Skeletal muscle cell (primary cell): ENCODE data around the gene KCNH3.
A peak's percentile ranks its signal among the peaks of the same experiment; 100 is the strongest.
"Not testable (repeated sequence)": the region's sequence is repeated elsewhere in the genome, so short reads cannot be mapped to it uniquely, and the experiment has no call there.

ENCODE experiments used
- DNase-seq: peaks from one replicate; pipeline ENCODE4 v3.0.0-alpha.2; 2010; ENCODE audit warnings: low read depth
- H3K4me3 ChIP-seq: 2 replicates; pipeline ENCODE4 v1.5.1; 2011; ENCODE audit warnings: low read depth, mild to moderate bottlenecking, control low read depth, low read length, moderate library complexity

The KCNH3 gene

DNA sequence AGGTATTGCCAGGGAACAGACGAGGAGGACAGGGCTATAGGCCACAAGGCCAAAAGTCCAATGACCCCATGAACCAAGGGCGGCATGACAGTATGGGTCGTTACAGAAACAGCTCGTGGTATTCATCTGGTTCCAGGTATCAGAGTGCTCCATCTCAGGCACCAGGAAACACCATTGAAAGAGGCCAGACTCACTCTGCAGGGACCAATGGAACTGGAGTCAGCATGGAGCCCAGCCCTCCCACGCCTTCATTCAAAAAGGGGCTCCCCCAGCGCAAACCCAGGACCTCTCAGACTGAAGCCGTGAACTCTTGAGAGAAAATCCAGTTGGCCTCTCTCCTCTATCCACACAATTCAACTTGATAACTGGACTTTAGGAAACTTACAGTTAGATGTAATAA lies 12.9 kb upstream of the KCNH3 start:
- H3K4me3 ChIP-seq, result no peak overlapping the region
- DNase-seq, result no peak

DNA sequence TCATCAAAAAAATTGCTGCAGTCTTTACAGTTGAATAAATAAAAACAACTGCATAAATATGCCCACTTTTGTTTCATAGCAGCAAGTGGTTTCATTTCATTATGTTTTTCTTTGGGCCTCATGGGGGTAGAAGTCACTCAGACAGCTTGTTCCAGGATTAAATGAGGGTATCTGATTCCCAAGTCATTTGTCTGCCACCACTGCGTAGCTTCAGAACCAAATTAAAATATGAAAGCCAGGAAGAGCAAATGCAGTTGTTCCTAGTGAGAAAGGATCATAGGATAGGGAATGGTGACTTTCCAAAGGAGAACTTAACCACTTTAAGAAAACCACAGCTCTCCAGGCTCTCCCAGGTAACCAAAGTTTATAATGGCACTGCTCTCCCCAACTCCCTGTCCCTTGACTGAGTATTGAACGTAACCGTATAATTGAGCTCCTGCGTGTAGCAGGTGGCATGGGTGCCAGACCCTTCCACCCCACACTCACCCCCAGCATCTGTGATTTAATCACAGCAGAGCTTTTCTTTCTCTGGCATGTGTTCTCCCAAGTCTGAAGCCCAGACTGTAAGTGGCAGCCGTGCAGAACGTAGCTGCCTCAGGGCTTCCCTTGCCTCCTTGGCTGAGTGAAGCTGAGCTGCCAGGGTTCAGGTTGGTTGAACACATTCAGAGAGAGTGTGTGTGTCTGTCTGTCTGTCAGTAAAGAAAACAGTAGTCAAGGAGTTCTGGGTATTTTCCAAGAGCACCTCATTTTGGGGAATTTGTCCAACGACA lies 11.3 kb upstream of the KCNH3 start:
- no peak for DNase-seq

DNA sequence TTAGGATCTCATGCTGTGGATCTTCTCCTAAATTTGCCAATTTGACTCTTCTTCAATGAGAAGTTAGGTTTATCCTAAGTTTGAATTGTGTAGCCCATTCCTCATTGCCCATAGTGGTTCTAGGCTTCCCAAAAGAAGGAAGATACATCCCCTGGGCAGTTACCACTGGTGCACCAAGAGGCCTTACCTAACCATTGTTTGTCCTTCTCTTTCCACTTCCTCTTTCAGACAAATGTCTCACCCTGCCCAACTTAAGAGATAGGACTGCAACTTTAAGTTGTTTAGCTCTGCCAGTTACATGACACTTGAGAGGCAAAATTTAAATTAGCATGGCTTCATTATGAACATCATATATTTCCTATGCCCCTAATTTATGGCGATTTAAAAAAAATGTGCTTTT lies 9.4 kb upstream of the KCNH3 start:
- DNase-seq, result no peak
- no peak overlapping the region for H3K4me3 ChIP-seq

More for the DNA sequence above, 11.3 kb upstream of the KCNH3 start:
- no peak overlapping the region for H3K4me3 ChIP-seq

DNA sequence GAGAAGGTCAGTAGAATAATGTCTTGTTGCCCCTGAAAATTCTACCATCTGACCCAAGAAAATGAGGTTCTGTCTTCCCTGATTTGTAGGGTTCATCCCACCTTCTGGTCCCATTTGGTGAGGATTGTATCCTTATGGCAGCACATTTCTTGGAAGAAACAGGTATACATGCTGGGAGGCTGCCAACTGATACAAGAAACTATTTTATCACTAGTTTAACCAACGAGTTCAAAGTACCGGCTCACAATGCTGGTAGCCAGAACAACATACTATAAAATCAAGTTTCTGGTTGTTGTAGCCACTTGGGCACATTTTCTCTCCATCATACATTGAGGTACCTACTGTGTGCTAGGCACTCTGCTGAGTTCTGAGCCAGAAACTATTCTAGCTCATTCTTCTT lies 7.1 kb upstream of the KCNH3 start:
- DNase-seq, result no peak
- no peak overlapping the region for H3K4me3 ChIP-seq

DNA sequence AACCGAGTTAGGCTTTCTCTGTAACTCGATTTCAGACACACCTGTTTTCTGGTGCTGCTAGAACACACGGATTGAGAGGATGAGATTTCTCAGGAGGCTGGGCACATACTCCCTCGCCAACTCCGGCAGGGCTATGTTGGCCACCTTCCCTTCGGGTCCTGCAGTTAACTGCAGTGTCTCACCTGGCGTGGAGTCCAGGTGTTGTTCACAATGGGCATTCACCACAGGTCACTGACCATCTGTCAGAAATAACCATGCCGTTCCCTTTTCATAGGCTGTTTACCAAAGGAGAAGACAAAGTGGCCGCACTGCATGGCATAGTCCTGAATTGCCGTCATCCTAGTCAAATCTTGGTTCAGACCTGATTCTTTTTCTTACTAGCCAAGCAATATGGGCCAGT lies 5.5 kb upstream of the KCNH3 start:
- no peak for DNase-seq

DNA sequence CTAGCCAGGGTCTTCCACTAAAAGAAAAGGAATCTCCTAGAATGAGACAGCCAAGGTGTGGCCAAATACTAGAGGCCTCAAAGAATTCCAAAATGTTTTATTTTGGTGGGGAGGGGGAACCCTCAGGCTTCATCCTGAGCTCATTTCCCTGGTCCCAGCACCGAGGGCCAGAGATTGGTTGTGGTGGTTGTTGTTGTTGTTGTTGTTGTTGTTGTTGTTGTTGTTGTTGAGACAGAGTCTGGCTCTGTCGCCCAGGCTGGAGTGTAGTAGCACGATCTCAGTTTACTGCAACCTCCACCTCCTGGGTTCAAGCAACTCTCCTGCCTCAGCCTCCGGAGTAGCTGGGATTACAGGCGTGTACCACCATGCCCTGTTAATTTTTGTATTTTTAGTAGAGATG lies 4.7 kb upstream of the KCNH3 start:
- not testable (repeated sequence) for H3K4me3 ChIP-seq, DNase-seq

More for the DNA sequence above, 5.5 kb upstream of the KCNH3 start:
- no peak overlapping the region for H3K4me3 ChIP-seq

DNA sequence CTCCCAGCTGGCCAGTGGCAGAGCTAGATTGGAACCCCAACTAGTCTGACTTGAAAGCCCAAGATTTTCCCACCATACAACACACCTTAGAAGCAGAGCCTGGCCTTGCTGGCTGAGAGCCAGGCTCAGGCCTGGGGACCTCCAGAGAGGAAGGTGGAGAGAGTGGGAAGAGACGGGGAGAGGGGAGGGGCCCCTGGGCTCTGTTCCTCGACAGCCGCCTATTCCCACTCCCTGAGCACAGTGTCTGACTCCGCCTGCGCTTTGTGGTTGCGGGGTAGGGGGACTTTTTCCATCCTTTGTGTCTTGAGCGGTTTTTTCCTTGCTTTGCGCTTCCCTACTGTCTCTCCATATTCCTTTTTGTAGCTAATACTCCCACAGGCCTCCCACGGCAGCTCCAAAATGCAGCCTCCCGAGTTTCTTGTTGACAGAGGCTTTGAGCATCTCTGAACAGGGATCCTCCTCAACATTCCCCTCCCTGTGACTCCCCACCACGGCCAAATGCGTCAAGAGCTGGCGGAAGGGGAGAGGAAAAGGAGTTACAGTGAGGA lies 4.0 kb upstream of the KCNH3 start:
- no peak for DNase-seq
- H3K4me3 ChIP-seq, result no peak overlapping the region

DNA sequence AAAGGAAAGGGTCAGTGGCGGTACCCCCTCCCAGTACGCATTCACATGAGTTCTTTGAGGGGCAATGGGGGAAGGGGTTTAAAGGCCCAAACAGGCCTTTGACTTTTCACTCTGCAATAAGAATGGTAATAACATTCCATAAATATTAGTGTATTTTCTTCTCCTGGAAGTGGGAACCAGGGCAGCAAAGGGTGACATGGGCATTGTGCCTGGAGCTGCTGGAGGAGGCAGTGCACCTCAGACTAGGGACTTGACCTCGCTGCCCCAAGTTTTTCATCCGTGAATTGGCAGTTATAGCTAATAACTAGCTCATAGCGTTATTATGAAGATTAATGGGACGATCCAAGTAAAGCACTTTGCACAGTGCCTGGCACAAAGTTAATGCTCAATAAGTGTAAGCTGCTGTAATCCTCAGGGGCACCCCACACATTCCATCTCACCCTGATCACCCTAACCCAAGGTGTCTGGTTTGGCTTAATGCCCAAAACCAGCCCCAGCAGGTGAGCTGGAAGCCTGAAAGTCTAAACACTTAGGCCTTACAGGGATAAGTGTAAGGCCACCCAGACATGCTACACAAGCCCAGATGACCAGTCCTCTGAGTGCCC lies 2.8 kb upstream of the KCNH3 start:
- no peak overlapping the region for H3K4me3 ChIP-seq
- DNase-seq, result no peak

DNA sequence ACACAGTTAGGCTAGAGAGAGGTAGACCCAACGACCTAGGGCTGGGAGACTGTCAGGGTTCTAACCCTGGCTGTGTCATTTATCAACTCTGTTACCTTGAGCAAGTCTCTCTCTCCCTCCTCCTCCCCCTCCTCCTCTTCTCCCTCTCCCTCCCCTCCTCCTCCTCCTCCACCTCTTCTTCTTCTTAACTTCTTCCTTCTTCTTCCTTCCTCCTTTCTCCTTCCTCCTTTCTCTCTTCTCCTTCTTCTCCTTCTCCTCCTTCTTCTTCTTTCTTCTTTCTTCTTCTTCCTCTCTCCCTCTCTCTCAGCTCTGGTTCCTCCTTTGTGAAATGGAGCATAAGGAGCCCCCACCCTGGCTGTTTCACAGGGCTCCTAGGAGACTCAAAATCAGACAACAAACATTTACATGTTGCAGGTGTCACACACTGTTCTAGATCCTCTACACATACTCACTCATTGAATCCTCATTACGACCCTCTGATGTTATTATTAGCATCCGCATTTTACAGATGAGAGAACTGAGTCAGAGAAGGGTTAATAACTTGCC lies 2.2 kb upstream of the KCNH3 start:
- no peak for DNase-seq
- no peak overlapping the region for H3K4me3 ChIP-seq

DNA sequence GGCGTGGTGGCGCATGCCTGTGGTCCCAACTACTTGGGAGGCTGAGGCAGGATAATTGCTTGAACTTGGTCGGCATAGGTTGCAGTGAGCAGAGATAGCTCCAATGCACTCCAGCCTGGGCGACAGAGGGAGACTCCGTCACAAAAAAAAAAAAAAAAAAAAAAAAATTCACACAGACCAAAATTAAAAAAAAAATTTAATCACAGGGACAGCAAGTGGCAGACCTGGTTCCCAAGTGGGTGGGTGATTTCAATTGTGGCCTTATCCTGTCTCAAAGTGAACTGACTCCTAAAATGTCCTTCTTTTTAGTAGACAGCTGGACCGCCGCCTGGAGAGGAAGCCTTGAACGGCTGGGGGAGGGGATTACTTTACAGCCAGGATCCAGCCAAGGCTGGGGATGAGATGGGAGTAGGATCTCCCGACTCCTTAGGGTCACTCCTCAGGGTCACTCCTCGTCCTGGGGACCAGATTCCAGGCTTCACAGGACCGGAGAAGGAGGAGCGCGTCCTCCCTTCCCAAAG lies 1.5 kb upstream of the KCNH3 start:
- H3K4me3 ChIP-seq, result peak overlapping the region; percentile 38
- DNase-seq, result no peak

DNA sequence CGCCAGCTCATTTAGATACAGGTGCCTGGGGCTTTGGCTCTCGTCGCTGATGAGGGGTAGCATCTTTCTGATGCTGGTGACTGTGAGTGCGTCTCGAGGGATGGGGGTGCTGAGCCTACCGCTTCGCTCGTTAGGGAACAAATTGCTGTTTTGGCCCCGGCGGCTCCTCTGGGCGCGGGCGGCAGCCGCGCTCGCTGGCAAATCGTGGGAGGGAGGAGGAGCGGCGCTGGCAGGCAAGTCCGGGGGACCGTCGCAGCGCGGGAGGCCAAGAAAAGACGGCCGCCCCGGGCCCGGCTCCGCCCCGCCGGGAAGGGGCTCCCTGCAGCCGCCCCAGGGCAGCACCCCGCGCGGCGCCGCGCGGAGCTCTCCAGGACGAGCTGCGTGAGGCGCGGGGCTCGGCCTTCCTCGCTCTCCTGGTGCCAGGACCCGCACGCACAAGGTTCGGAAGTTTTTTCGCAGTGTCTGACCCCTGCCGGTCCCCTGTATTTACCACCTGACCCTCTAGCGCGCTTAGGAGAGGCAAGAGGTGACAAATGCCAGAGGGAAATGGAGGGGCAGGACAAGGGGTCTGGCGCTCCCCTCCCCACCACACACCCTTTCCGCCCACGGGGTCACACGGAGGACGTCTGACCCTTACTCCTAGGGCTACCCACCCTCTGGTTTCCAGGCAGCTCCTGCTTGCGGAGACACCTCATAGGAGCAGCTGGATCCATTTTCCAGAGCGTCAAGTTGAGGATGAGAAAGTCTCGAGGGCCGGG lies 899 bp upstream of the KCNH3 start:
- no peak for DNase-seq

DNA sequence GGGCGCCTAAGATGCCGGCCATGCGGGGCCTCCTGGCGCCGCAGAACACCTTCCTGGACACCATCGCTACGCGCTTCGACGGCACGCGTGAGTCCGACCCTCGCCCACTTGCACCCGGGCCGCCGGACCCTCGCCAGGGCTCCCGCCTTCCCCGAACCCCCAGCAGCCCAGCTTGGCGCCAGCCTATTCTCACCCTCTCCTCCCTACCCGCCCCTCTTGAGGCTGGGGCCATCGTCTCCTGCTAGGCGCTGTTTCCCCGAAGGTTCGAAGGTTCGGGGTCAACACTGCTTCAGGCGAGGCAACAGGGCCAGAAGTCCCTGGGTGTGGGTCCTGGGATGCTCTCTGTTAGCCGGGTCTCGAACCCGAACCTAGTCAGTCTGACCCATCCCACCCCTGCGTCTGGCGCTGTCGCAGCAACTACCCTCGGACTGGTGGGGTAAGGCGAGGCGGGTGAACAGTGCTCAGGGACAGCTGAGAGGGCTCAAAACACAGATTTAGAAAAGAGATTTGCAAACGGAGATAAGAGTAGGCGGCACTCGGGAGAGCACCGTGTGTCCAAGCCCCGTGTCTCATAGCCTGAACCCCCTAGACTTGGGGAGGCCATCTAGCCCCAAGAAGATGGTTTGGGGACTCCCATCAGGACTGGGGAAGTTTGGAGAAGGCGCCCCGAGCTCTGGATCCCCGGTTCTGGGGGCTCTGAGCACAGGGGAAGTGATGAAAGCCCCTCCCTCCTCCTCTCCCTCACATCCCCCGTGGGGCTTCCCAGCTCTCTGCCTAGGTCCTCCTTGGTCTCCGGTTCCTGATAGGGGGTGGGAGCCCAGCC lies 787 bp downstream of the KCNH3 start:
- no peak overlapping the region for H3K4me3 ChIP-seq
- no peak for DNase-seq

More for the DNA sequence above, 899 bp upstream of the KCNH3 start:
- H3K4me3 ChIP-seq, result peak overlapping the region; percentile 38

DNA sequence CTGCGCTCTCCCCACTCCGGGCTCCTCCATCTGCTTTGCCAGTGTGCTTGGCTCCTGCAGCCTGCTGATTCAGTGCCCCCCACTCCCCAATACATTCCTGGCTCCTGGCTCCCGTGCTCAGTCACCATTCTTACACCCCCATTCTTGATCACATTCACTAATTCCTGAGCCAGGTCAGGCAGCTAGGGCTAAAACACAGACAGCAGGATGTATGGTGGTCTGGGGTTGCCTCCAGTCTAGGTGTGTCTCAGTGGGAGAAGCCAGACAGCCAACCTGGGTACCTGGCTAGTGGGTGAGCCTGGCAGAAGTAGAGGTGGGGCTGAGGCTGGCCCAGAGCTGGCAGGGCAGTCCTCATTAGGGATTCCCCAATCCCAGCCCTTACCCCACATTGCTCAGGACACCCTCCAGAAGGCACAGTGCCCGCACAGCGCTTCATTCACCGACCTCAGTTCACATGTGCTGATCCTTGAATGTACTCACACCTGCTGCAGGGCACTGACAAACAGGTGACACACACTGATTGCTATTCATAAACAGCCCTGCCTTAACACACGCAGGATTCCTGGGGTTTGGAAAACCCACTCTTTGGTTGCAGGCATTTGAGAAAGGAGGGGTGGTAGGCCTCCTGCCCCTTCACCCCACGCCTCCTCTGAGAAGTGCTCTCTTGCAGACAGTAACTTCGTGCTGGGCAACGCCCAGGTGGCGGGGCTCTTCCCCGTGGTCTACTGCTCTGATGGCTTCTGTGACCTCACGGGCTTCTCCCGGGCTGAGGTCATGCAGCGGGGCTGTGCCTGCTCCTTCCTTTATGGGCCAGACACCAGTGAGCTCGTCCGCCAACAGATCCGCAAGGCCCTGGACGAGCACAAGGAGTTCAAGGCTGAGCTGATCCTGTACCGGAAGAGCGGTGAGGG lies 1.7 kb downstream of the KCNH3 start:
- no peak for DNase-seq

DNA sequence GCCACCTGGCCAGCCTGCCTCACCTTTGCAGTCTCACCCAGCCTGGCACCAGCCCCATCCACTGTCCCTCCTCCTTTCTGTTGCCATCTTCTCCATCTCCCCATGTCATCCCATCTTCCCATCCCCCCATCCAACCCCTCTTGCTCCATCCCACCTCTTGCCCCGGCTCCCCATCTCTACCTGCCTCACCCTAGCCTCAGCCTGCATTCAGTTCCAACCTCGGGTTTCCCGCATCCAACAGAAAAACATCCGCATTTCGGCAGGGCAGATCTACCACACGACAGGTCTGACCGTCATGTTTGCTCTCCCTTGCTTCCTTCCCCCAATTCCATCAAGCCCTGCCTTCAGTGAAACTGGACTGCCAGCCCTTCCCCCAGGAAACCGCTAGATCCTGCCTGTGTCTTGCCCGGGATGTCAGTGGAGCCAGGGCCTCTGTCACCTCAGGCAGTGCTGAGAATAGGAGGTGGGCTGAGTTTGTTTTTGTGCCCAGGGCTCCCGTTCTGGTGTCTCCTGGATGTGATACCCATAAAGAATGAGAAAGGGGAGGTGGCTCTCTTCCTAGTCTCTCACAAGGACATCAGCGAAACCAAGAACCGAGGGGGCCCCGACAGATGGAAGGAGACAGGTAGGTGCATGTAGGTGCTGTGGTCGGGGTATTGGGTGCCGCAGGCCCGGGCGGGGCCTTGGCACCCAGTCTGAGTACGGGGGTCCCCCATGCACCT lies 2.5 kb downstream of the KCNH3 start:
- no peak for DNase-seq
- no peak overlapping the region for H3K4me3 ChIP-seq

More for the DNA sequence above, 1.7 kb downstream of the KCNH3 start:
- H3K4me3 ChIP-seq, result no peak overlapping the region

DNA sequence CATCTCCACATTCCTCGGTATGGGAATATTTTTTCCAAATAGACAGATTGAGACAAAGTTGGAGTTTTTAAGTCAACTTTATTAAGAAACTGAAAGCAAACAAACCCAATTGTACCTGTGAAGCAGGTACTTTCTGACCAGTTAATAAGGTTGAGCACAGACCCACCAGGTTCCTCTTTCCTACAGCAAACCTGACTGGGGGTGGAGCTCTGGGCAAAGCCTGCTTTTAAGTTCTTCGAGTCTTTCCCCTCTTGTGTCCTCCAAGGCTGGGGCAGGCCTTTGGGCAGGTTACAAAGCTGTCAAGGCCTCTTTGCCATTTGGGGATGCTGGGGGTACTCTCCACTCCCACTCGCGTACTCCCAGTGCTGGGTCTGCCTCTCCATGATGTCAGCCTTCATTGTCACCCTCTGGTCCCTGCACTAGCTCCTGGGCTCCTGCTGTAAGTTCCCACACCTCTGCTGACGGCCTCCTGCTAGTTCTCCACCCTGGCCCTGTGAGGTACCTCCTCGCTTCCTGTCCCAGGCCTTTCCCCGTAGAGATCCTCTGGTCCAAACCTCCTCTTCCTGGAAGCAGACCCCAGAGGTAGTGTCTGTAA lies 3.2 kb downstream of the KCNH3 start:
- H3K4me3 ChIP-seq, result no peak overlapping the region
- DNase-seq, result no peak

DNA sequence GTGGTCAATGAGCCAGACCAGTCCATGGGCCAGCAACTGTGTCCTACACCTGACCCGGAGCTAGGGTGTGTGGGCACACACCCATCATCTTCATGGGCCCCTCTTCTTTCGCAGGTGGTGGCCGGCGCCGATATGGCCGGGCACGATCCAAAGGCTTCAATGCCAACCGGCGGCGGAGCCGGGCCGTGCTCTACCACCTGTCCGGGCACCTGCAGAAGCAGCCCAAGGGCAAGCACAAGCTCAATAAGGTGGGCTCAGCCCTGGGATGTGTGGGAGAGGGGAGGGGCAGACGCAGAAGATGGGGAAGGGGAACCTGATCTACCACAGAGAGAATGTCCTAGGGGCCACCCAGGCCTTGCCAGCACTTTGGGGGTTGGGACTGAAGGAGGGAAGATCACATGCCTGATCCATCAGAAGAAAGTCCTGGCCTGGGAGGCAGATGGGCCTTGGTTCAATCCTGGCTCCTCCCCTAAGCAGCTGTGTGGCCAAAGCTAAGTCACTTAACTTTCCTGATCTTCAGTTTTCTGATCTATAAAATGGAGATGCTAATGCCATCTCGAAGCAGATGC lies 3.8 kb downstream of the KCNH3 start:
- no peak overlapping the region for H3K4me3 ChIP-seq
- DNase-seq, result no peak
